GM23338 (cell line): ENCODE measurements around the gene EPHB1. TPM values are rescaled to one million over a fixed set of nuclear protein-coding genes. Genes with fewer than 3 reads are reported as not detected.

Source experiments
- ATAC-seq: fragments of 200-7000 bp; cut with Tn5 transposase; 3 replicates; pipeline ENCODE4 v1.9.1; 2020
- DNase-seq: peaks from one replicate; pipeline ENCODE4 v3.0.0-alpha.2; 2015; ENCODE audit warnings: low spot score
- H2AFZ ChIP-seq: fragments of 200-600 bp; sonication (generic); 2 replicates; pipeline ENCODE4 v1.8.0; 2016; ENCODE audit warnings: antibody characterized with exemption, mild to moderate bottlenecking, moderate library complexity
- H3F3A ChIP-seq: fragments of 200-600 bp; sonication (generic); replicated peaks from 2 replicates; pipeline ENCODE4 v1.8.0; 2017; ENCODE audit warnings: antibody characterized with exemption, mixed run types, low read depth
- H3K27ac ChIP-seq: fragments of 200-600 bp; sonication (generic); 2 replicates; pipeline ENCODE4 v1.6.1; 2016; ENCODE audit warnings: low read depth
- H3K27me3 ChIP-seq: fragments of 200-600 bp; sonication (generic); 2 replicates; pipeline ENCODE4 v1.8.0; 2016; ENCODE audit warnings: mild to moderate bottlenecking, mixed run types, moderate library complexity; ENCODE audit not compliant: insufficient read depth
- H3K36me3 ChIP-seq: fragments of 200-600 bp; sonication (generic); 2 replicates; pipeline ENCODE4 v1.8.0; 2016; ENCODE audit warnings: mild to moderate bottlenecking; ENCODE audit not compliant: insufficient read depth
- H3K4me1 ChIP-seq: fragments of 200-600 bp; sonication (generic); 2 replicates; pipeline ENCODE4 v1.8.0; 2016; ENCODE audit warnings: mild to moderate bottlenecking, moderate library complexity; ENCODE audit not compliant: insufficient read depth
- H3K4me2 ChIP-seq: fragments of 200-600 bp; sonication (generic); 2 replicates; pipeline ENCODE4 v1.7.1; 2017; ENCODE audit warnings: mixed run types
- H3K4me3 ChIP-seq: fragments of 200-600 bp; sonication (generic); 2 replicates; pipeline ENCODE4 v1.6.1; 2016; ENCODE audit warnings: mixed run types
- H3K79me2 ChIP-seq: fragments of 200-600 bp; sonication (generic); replicated peaks from 2 replicates; pipeline ENCODE4 v1.8.0; 2017; ENCODE audit warnings: mild to moderate bottlenecking; ENCODE audit not compliant: insufficient read depth
- H3K9me2 ChIP-seq: fragments of 200-600 bp; sonication (generic); 2 replicates; pipeline ENCODE4 v1.8.0; 2017; ENCODE audit not compliant: insufficient read depth
- H4K20me1 ChIP-seq: fragments of 200-600 bp; sonication (generic); replicated peaks from 2 replicates; pipeline ENCODE4 v1.8.0; 2017; ENCODE audit warnings: mild to moderate bottlenecking; ENCODE audit not compliant: insufficient read depth
- H3K27ac Mint-ChIP-seq: 2 replicates; pipeline ENCODE4 v1.8.0; 2020; ENCODE audit warnings: inconsistent platforms, mild to moderate bottlenecking, moderate library complexity, mixed read lengths
- H3K27me3 Mint-ChIP-seq: 3 replicates; pipeline ENCODE4 v1.8.0; 2022; ENCODE audit warnings: low read depth, mild to moderate bottlenecking, moderate library complexity, mixed read lengths, inconsistent platforms; ENCODE audit not compliant: insufficient read depth, poor library complexity
- H3K36me3 Mint-ChIP-seq: 3 replicates; pipeline ENCODE4 v1.8.0; 2021; ENCODE audit warnings: low read depth, mild to moderate bottlenecking, inconsistent platforms, moderate library complexity, mixed read lengths
- H3K4me1 Mint-ChIP-seq: 3 replicates; pipeline ENCODE4 v1.8.0; 2020; ENCODE audit warnings: mild to moderate bottlenecking, inconsistent platforms, mixed read lengths
- H3K4me3 Mint-ChIP-seq: 3 replicates; pipeline ENCODE4 v1.8.0; 2021; ENCODE audit warnings: moderate library complexity, mild to moderate bottlenecking, inconsistent platforms, mixed read lengths
- H3K9me3 Mint-ChIP-seq: 3 replicates; pipeline ENCODE4 v1.8.0; 2020; ENCODE audit warnings: moderate library complexity, mild to moderate bottlenecking, inconsistent platforms, mixed read lengths
- CREB1 ChIP-seq: fragments of 250-450 bp; sonication (Bioruptor Pico); IDR thresholded peaks from 2 replicates; pipeline ENCODE4 v1.5.0; 2020; ENCODE audit warnings: low read depth, mild to moderate bottlenecking, moderate library complexity
- EZH2 ChIP-seq: fragments of 200-600 bp; sonication (generic); IDR thresholded peaks from one replicate; pipeline ENCODE4 v1.8.0; 2017; ENCODE audit warnings: antibody characterized with exemption, mild to moderate bottlenecking, low read depth; ENCODE audit not compliant: unreplicated experiment
- EZH2phosphoT487 ChIP-seq: fragments of 200-600 bp; sonication (generic); IDR thresholded peaks from one replicate; pipeline ENCODE4 v1.8.1; 2018; ENCODE audit warnings: antibody characterized with exemption; ENCODE audit not compliant: unreplicated experiment
- JUNB ChIP-seq: IDR thresholded peaks from one replicate; pipeline ENCODE4 v1.6.1; 2016; ENCODE audit warnings: antibody characterized with exemption; ENCODE audit not compliant: unreplicated experiment
- NANOG ChIP-seq: IDR thresholded peaks from 2 replicates; pipeline ENCODE4 v1.6.1; 2016; ENCODE audit warnings: antibody characterized with exemption, borderline replicate concordance
- POLR2AphosphoS5 ChIP-seq: IDR thresholded peaks from 2 replicates; pipeline ENCODE4 v1.6.1; 2016; ENCODE audit warnings: antibody characterized with exemption, low read depth
- STAT1 ChIP-seq: IDR thresholded peaks from one replicate; pipeline ENCODE4 v1.6.1; 2016; ENCODE audit warnings: antibody characterized with exemption; ENCODE audit not compliant: unreplicated experiment
- ZNF114 ChIP-seq: fragments of 250-450 bp; sonication (Bioruptor Pico); IDR thresholded peaks from 2 replicates; pipeline ENCODE4 v1.5.0; 2020; ENCODE audit warnings: mild to moderate bottlenecking, moderate library complexity
- ZNF331 ChIP-seq: fragments of 250-450 bp; sonication (Bioruptor Pico); IDR thresholded peaks from 2 replicates; pipeline ENCODE4 v1.5.0; 2020; ENCODE audit warnings: low read depth, mild to moderate bottlenecking, moderate library complexity
- polyA plus RNA-seq: library from polyadenylated mRNA; unstranded; fragments of >200 nt; fragmentation: Nextera tagmentation; extraction: Ambion mirVana; gene quantifications from 2 replicates; pipeline ENCODE4 v1.2.1, GENCODE V29; 2016
- total RNA-seq: library from RNA; depleted of rRNA; stranded (reverse); fragments of >200 nt; shearing (Covaris generic); gene quantifications from 2 replicates; pipeline ENCODE4 v1.2.3, GENCODE V29; 2014
- TF ChIP-seq, protein P1 (sequence below): fragments of 250-450 bp; sonication (Bioruptor Pico); IDR thresholded peaks from 2 replicates; pipeline ENCODE4 v1.5.0; 2020; ENCODE audit warnings: mild to moderate bottlenecking, moderate library complexity
- TF ChIP-seq, protein P2 (sequence below): IDR thresholded peaks from 2 replicates; pipeline ENCODE4 v1.6.1; 2016; ENCODE audit warnings: antibody characterized with exemption
- TF ChIP-seq, protein P3 (sequence below), 2 experiments: fragments of 200-600 bp in 1 of 2; sonication (generic) in 1 of 2; conservative IDR thresholded peaks; 2 replicates each; pipeline versions ENCODE4 v1.5.1 to v1.6.1; 2016 to 2017; ENCODE audit warnings: antibody characterized with exemption in 2 of 2, low read depth in 2 of 2, mild to moderate bottlenecking in 2 of 2, moderate library complexity in 1 of 2
- TF ChIP-seq, protein P4 (sequence below): IDR thresholded peaks from one replicate; pipeline ENCODE4 v1.6.1; 2018; ENCODE audit warnings: antibody characterized with exemption; ENCODE audit not compliant: unreplicated experiment

EPHB1 gene
- total and polyA plus RNA-seq, 2 experiments from 2014 or later: 2.7 to 5.2 TPM

DNA sequence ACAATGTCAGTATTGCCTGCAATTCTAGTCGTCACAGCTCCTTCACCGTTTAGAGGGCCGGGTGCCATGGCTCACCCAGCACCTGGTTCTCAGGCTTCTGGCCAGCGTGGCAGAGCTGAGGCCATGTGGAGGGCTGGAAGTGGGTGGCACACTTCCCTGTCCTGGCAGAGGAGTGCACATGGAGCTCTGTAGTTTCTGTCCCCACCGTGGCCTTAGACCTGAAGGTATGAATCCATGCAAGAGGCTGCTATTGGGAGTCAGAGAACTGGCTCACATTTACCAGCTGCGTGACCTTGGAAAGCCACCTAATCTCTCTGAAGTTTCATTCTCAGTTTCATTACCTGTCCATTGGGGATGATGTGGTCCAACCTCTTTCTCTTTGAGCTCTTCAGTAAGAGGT, 22.2 kb downstream of the EPHB1 start (continued):
- TF ChIP-seq, protein P1, sequence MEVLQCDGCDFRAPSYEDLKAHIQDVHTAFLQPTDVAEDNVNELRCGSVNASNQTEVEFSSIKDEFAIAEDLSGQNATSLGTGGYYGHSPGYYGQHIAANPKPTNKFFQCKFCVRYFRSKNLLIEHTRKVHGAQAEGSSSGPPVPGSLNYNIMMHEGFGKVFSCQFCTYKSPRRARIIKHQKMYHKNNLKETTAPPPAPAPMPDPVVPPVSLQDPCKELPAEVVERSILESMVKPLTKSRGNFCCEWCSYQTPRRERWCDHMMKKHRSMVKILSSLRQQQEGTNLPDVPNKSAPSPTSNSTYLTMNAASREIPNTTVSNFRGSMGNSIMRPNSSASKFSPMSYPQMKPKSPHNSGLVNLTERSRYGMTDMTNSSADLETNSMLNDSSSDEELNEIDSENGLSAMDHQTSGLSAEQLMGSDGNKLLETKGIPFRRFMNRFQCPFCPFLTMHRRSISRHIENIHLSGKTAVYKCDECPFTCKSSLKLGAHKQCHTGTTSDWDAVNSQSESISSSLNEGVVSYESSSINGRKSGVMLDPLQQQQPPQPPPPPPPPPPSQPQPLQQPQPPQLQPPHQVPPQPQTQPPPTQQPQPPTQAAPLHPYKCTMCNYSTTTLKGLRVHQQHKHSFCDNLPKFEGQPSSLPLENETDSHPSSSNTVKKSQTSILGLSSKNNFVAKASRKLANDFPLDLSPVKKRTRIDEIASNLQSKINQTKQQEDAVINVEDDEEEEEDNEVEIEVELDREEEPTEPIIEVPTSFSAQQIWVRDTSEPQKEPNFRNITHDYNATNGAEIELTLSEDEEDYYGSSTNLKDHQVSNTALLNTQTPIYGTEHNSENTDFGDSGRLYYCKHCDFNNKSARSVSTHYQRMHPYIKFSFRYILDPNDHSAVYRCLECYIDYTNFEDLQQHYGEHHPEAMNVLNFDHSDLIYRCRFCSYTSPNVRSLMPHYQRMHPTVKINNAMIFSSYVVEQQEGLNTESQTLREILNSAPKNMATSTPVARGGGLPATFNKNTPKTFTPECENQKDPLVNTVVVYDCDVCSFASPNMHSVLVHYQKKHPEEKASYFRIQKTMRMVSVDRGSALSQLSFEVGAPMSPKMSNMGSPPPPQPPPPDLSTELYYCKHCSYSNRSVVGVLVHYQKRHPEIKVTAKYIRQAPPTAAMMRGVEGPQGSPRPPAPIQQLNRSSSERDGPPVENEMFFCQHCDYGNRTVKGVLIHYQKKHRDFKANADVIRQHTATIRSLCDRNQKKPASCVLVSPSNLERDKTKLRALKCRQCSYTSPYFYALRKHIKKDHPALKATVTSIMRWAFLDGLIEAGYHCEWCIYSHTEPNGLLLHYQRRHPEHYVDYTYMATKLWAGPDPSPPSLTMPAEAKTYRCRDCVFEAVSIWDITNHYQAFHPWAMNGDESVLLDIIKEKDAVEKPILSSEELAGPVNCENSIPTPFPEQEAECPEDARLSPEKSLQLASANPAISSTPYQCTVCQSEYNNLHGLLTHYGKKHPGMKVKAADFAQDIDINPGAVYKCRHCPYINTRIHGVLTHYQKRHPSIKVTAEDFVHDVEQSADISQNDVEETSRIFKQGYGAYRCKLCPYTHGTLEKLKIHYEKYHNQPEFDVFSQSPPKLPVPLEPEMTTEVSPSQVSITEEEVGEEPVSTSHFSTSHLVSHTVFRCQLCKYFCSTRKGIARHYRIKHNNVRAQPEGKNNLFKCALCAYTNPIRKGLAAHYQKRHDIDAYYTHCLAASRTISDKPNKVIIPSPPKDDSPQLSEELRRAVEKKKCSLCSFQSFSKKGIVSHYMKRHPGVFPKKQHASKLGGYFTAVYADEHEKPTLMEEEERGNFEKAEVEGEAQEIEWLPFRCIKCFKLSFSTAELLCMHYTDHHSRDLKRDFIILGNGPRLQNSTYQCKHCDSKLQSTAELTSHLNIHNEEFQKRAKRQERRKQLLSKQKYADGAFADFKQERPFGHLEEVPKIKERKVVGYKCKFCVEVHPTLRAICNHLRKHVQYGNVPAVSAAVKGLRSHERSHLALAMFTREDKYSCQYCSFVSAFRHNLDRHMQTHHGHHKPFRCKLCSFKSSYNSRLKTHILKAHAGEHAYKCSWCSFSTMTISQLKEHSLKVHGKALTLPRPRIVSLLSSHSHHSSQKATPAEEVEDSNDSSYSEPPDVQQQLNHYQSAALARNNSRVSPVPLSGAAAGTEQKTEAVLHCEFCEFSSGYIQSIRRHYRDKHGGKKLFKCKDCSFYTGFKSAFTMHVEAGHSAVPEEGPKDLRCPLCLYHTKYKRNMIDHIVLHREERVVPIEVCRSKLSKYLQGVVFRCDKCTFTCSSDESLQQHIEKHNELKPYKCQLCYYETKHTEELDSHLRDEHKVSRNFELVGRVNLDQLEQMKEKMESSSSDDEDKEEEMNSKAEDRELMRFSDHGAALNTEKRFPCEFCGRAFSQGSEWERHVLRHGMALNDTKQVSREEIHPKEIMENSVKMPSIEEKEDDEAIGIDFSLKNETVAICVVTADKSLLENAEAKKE (CRISPR knock-in tag): no peak

DNA sequence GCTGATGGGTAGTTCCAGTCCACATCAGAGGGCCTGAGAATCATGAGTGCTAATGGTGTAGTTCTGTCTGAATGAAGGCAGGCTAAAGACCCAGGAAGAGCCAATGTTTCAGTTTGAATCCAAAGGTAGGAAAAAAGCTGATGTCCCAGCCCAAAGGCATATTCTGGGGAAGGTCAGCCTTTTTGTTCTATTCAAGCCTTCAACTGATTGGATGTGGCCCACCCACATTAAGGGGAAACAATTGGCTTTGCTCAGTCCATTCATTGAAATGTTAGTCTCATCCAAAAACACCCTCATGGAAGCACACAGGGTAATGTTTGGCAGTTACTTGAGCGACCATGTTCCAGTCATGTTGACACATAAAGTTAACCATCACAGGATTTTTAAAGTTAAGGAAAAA, 25.9 kb downstream of the EPHB1 start:
- no peaks in the 10 kb centered on the region for H3K9me3 Mint-ChIP-seq
- Histone ChIP-seq H2AFZ (no peak overlapping the region), H3K36me3 (no peaks in the 10 kb centered on the region), H3K9me2 (no peaks in the 10 kb centered on the region), H3K79me2 (no peaks in the 10 kb centered on the region), H3K4me1 (no peaks in the 10 kb centered on the region), H3K4me3 (no peak overlapping the region), H4K20me1 (no peaks in the 10 kb centered on the region), H3K4me2 (no peak overlapping the region), H3F3A (no peaks in the 10 kb centered on the region), H3K27me3 (no peaks in the 10 kb centered on the region), H3K27ac (no peak overlapping the region)
- H3K36me3 Mint-ChIP-seq: no peaks in the 10 kb centered on the region
- no peak for DNase-seq
- H3K4me1 Mint-ChIP-seq: no peaks in the 10 kb centered on the region; the same call in 2 of the 3 replicates
- H3K4me3 Mint-ChIP-seq: no peak overlapping the region
- TF ChIP-seq, protein P2, sequence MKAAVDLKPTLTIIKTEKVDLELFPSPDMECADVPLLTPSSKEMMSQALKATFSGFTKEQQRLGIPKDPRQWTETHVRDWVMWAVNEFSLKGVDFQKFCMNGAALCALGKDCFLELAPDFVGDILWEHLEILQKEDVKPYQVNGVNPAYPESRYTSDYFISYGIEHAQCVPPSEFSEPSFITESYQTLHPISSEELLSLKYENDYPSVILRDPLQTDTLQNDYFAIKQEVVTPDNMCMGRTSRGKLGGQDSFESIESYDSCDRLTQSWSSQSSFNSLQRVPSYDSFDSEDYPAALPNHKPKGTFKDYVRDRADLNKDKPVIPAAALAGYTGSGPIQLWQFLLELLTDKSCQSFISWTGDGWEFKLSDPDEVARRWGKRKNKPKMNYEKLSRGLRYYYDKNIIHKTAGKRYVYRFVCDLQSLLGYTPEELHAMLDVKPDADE: no peak
- TF ChIP-seq, protein P3, sequence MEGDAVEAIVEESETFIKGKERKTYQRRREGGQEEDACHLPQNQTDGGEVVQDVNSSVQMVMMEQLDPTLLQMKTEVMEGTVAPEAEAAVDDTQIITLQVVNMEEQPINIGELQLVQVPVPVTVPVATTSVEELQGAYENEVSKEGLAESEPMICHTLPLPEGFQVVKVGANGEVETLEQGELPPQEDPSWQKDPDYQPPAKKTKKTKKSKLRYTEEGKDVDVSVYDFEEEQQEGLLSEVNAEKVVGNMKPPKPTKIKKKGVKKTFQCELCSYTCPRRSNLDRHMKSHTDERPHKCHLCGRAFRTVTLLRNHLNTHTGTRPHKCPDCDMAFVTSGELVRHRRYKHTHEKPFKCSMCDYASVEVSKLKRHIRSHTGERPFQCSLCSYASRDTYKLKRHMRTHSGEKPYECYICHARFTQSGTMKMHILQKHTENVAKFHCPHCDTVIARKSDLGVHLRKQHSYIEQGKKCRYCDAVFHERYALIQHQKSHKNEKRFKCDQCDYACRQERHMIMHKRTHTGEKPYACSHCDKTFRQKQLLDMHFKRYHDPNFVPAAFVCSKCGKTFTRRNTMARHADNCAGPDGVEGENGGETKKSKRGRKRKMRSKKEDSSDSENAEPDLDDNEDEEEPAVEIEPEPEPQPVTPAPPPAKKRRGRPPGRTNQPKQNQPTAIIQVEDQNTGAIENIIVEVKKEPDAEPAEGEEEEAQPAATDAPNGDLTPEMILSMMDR (conservative IDR thresholded peaks at IDR 0.05; ENCODE audit: low read depth in 2 of 2): no peak
- TF ChIP-seq NANOG (no peak), STAT1 (no peak), POLR2AphosphoS5 (no peak), EZH2phosphoT487 (no peak), EZH2 (no peak), ZNF331 (CRISPR knock-in tag) (no peak), JUNB (no peak), CREB1 (no peak), ZNF114 (CRISPR knock-in tag) (no peak)
- TF ChIP-seq, protein P4, sequence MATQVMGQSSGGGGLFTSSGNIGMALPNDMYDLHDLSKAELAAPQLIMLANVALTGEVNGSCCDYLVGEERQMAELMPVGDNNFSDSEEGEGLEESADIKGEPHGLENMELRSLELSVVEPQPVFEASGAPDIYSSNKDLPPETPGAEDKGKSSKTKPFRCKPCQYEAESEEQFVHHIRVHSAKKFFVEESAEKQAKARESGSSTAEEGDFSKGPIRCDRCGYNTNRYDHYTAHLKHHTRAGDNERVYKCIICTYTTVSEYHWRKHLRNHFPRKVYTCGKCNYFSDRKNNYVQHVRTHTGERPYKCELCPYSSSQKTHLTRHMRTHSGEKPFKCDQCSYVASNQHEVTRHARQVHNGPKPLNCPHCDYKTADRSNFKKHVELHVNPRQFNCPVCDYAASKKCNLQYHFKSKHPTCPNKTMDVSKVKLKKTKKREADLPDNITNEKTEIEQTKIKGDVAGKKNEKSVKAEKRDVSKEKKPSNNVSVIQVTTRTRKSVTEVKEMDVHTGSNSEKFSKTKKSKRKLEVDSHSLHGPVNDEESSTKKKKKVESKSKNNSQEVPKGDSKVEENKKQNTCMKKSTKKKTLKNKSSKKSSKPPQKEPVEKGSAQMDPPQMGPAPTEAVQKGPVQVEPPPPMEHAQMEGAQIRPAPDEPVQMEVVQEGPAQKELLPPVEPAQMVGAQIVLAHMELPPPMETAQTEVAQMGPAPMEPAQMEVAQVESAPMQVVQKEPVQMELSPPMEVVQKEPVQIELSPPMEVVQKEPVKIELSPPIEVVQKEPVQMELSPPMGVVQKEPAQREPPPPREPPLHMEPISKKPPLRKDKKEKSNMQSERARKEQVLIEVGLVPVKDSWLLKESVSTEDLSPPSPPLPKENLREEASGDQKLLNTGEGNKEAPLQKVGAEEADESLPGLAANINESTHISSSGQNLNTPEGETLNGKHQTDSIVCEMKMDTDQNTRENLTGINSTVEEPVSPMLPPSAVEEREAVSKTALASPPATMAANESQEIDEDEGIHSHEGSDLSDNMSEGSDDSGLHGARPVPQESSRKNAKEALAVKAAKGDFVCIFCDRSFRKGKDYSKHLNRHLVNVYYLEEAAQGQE: no peak
- no peak for ATAC-seq
- H3K27ac Mint-ChIP-seq: no peak overlapping the region
- peaks cover 2% of the 10 kb centered on the region for H3K27me3 Mint-ChIP-seq
